Bone marrow (tissue), 2 donors: ENCODE data around the gene MMP1.
"Not testable (repeated sequence)": the region's sequence is repeated elsewhere in the genome, so short reads cannot be mapped to it uniquely, and the experiment has no call there.

Experiments used
- DNase-seq, 2 donors: peaks; one replicate each; lab custom pipeline; 2025; lab: John Stamatoyannopoulos, UW

Gene MMP1

GRCh38 chr11:102760344-102761035, 37.5 kb downstream of the MMP1 start:
- DNase-seq, result peak in 1 of 2 donors; percentile 9

- DNase-seq, result peak in 1 of 2 donors; percentile 24
These were observed 40.0 kb downstream of the MMP1 start for GRCh38 chr11:102757823-102758549.

- no peak for DNase-seq
These were observed 44.7 kb downstream of the MMP1 start for GRCh38 chr11:102753267-102753666.

- DNase-seq, result no peak
These were observed 46.3 kb downstream of the MMP1 start for GRCh38 chr11:102751673-102752072.

GRCh38 chr11:102749101-102749722, 48.7 kb downstream of the MMP1 start:
- DNase-seq, result no peak

- DNase-seq, result not testable (repeated sequence)
These were observed 51.0 kb downstream of the MMP1 start for GRCh38 chr11:102746746-102747578.
